GM10266 (cell line): ENCODE results near the gene SHLD1.

ENCODE experiments used
- DNase-seq: peaks from one replicate; pipeline ENCODE4 v3.0.0; 2012; ENCODE audit errors: extremely low spot score
- TF ChIP-seq, protein P1 (sequence below): IDR thresholded peaks from 2 replicates; pipeline ENCODE4 v1.5.1; 2012; ENCODE audit warnings: mild to moderate bottlenecking, low read depth; ENCODE audit not compliant: control insufficient read depth, insufficient read depth; ENCODE audit errors: missing control alignments

The SHLD1 gene

DNA sequence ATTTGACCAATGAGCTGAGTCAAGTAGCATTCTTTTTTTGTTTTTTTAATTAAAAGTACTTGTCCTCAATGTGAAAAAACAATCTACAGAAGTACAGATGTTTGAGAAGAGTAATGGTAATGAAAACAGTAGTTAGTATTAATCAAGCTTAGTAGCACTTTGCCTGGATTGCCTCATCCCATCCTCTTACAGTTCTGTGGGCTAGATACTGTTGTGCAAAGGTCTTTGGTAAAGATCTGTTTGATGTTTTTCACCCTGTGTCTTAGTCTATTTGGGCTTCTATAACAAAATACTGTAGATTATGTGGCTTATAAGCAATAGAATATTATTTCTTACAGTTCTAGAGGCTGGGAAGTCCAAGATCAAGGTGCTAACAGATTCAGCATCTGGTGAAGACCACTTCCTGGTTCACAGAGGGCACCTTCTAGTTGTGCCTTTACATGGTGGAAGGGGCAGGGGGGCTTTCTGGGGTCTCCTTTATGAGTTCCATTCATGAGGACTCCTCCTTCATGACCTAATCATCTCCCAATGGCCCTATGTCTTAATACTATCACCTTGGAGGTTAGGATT lies 84.3 kb downstream of the SHLD1 start:
- TF ChIP-seq, protein P1, sequence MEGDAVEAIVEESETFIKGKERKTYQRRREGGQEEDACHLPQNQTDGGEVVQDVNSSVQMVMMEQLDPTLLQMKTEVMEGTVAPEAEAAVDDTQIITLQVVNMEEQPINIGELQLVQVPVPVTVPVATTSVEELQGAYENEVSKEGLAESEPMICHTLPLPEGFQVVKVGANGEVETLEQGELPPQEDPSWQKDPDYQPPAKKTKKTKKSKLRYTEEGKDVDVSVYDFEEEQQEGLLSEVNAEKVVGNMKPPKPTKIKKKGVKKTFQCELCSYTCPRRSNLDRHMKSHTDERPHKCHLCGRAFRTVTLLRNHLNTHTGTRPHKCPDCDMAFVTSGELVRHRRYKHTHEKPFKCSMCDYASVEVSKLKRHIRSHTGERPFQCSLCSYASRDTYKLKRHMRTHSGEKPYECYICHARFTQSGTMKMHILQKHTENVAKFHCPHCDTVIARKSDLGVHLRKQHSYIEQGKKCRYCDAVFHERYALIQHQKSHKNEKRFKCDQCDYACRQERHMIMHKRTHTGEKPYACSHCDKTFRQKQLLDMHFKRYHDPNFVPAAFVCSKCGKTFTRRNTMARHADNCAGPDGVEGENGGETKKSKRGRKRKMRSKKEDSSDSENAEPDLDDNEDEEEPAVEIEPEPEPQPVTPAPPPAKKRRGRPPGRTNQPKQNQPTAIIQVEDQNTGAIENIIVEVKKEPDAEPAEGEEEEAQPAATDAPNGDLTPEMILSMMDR = no peak
- no peak for DNase-seq

DNA sequence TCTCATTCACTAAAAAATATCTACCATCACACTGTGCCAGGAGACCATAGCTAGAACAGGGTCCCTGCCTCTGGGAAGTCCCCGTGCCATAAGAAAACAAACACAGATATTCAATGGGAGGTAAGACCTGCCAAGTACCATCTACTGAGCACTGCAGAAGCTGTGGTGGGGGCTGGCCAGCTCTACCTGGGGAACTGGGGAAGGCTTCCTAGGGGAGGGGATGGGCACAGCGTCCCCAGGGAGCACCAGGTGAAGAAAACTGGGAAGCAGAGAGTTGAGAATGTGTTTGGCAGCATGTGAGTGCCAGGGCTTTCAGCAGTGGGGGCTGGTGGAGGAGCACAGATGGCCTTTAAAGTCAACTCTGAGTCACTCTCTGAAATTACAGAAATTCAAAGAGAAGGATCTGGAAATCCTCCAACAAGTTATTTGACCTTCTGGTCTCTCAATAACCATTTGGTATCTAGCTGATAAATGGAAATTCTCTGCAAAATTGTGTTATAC lies 85.2 kb downstream of the SHLD1 start:
- TF ChIP-seq, protein P1 = no peak

DNA sequence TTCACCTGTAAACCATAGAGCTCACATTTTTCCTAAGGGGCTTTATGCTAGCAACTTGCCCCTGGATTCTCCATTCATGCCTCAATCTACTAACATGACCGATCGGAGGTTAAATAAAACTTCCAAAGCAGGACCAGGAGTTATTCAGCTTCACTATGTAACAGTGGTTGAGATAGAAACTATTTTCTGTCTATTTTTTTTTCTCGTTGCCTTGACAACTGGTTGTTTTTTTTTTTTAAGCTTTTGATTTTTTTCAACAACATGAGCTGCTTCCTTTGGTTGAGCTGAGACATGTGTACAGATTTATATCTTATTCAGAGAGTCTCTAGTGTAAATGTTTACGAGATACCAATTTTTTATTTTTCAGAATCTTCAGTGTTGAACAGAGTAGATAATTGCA lies 85.7 kb downstream of the SHLD1 start:
- DNase-seq = no peak
- TF ChIP-seq, protein P1 = no peak

More for the DNA sequence above, 85.2 kb downstream of the SHLD1 start:
- no peak for DNase-seq

DNA sequence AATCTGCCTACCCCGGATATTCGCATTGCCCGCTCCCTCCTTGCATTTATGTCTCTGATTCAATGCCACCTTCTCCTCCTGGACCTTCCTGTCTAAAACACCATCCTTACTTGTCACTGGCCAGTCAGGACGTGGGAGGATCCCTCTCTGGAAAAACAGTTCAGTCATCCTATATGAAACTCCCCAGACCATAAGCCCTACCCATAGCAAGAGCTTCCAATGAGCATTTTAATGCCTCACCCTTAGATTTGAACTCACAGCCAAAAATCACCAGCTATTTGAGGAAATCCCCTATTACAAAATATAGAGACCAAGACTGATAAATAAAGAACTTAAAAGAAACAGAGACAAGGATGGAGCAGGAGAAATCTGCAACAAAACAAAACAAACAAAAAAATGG lies 86.4 kb downstream of the SHLD1 start:
- TF ChIP-seq, protein P1 = no peak
- no peak for DNase-seq

DNA sequence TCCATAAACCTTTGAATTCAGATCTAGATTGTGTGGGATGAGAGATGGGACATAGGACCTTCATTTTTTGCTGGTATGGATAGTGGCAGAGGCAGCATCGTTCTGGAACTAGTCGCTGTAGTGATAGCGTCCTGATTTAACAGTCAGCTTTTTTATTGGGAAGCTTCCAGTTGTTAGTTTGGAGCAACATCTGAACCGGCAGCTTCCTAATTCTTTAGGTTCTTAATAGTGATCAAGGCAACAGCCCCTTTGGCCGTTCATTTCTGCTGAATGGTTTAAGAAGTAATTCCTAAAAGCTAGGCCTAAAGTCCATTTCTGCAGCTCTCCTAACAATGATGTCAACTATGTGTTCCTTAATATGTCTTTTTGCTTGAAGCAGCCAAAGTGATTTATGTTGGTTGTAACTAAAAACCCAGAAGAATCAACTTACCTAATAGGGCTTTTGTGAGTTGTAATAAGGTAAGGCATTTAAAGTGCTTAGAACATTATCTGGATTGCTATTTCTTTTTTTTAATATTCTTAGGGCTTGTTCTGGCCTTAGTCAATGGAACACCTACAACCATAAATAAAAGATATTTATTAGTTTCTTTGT lies 90.3 kb downstream of the SHLD1 start:
- TF ChIP-seq, protein P1 = no peak
- DNase-seq = no peak

DNA sequence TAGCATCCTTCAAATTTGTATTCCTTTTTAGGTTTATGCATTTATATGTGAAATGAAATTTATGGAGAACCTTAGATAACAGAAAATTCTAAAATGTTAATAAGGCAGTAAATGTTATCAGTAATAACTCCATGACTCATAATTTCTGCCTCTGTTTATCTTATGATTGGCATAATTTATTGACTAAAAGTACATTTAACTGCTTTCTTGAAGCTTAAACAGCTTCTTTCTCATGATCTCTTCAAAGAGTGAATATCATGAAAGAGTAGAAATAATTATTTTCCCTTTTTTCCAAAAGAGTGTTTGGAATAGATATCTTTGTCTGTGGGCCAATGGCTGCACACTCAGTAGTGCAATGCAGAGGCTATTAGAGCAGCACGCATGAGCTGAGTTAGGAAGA lies 91.3 kb downstream of the SHLD1 start:
- no peak for DNase-seq
- TF ChIP-seq, protein P1 = no peak

DNA sequence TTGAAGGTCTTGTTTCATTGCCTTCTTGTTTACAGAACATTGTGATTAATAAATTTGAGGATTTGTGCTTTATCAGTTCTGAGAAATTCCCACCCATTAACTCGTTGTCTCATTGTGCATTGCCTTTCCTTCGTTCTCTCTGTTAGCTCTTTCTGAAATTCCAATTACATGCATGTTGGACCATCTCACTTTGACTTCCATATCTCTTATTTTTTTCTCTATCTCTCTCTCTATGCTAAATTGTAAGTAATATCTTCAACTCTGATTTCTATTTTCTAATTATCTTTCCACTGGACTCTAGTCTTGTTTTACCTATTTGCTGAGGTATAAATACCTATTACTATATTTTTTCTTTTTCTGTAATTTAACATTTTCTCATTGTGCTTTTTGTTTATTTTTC lies 92.3 kb downstream of the SHLD1 start:
- TF ChIP-seq, protein P1 = no peak
- DNase-seq = no peak
